Aorta (tissue), 5 donors: ENCODE data around the gene VASN. TPM values are rescaled to one million over a fixed set of nuclear protein-coding genes. Genes with fewer than 3 reads are reported as not detected.

Experiments
- ATAC-seq: fragments of 200-7000 bp; cut with Tn5 transposase; one replicate; pipeline ENCODE4 v1.9.1; 2022; ENCODE audit warnings: moderate library complexity; ENCODE audit not compliant: low FRiP score
- DNase-seq, 2 donors: peaks; one replicate each; pipeline ENCODE4 v3.0.0-alpha.2; 2020
- H3K27ac ChIP-seq, 2 donors: one replicate each; pipeline ENCODE4 v1.5.1; 2013; ENCODE audit warnings: low read length in 2 of 2, mild to moderate bottlenecking in 2 of 2, moderate library complexity in 2 of 2, control low read depth in 1 of 2, inconsistent platforms in 1 of 2, low read depth in 1 of 2
- H3K27me3 ChIP-seq, 2 donors: one replicate each; pipeline ENCODE4 v1.6.1; 2013; ENCODE audit warnings: control low read depth in 1 of 2, low read length in 1 of 2, mild to moderate bottlenecking in 1 of 2, moderate library complexity in 1 of 2; ENCODE audit not compliant: insufficient read depth in 2 of 2, control insufficient read depth in 1 of 2
- H3K36me3 ChIP-seq, 2 donors: one replicate each; pipeline ENCODE4 v1.6.1; 2013; ENCODE audit warnings: control low read depth in 1 of 2, low read length in 1 of 2, mild to moderate bottlenecking in 1 of 2; ENCODE audit not compliant: insufficient read depth in 2 of 2, control insufficient read depth in 1 of 2
- H3K4me1 ChIP-seq, 2 donors: one replicate each; pipeline ENCODE4 v1.6.1; 2013; ENCODE audit warnings: low read length in 2 of 2, control low read depth in 1 of 2, mild to moderate bottlenecking in 1 of 2, moderate library complexity in 1 of 2; ENCODE audit not compliant: insufficient read depth in 2 of 2, control insufficient read depth in 1 of 2
- H3K4me3 ChIP-seq, 2 donors: one replicate each; pipeline ENCODE4 v1.5.1; 2013; ENCODE audit warnings: low read length in 2 of 2, control low read depth in 1 of 2, mild to moderate bottlenecking in 1 of 2
- H3K9me3 ChIP-seq: one replicate; pipeline ENCODE4 v1.6.1; 2013; ENCODE audit warnings: mild to moderate bottlenecking, low read length; ENCODE audit not compliant: control insufficient read depth
- WGBS, 2 donors: extraction: QIAGEN DNeasy Blood & Tissue Kit; methylation state at CpG; one replicate each; pipeline ENCODE4 v1.1.7; 2013; 5-methylcytosine and 5-hydroxymethylcytosine counted together
- intact Hi-C, 2 donors: fragments of 100-400 bp; cut with DNase I; formaldehyde crosslinking; loops; one replicate each; pipeline versions ENCODE4 v1.14.2 to v1.15.0; 2022
- polyA plus RNA-seq, 2 donors: library from polyadenylated mRNA; stranded (reverse); fragments of 200-250 nt; gene quantifications; one replicate each; pipeline ENCODE4 v1.2.3, GENCODE V29; 2013
- total RNA-seq, 2 donors: library from RNA; stranded (reverse); fragmentation: NEBNext Ultra II Directional; extraction: Animal tissue kit (Norgen Biotek cat#: 25700); gene quantifications; one replicate each; pipeline ENCODE4 v1.2.1, GENCODE V29; 2021
- donor health status: healthy with polysubstance abuse.
- donor health status: Bipolar disorder and iron deficiency.
- donor health status: DM: no; HTN: no; CAD: no.
- donor health status: DM: no; HTN: no; CAD: no.
- donor health status: DM: yes; HTN: yes; CAD: no.

The VASN gene
- total and polyA plus RNA-seq, 4 donors, result 21.7 to 120 (median 59.1) TPM

DNA sequence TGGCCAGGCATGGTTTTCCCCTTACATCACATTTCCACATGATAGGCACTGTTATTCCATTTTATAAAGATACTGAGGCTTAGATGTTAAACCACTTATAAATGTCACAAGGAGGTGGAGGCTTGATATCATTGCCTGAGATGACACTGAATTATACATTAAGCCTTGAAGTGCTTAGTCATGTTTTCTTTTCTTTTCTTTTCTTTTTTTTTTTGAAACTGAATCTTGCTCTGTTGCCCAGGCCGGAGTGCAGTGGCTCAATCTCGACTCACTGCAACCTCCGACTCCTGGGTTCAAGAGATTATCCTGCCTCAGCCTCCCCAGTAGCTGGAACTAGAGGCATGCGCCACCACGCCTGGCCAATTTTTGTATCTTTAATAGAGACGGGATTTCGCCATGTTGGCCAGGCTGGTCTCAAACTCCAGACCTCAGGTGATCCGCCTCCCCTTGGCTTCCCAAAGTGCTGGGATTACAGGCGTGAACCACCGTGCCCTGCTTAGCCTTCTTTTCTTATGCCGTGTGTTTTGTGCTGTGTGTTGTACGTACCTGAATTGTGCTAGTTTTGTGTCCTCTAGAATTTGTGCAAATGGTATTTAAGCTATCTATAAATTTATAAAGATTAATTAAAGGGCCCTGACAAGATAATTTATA is 55.2 kb downstream of the VASN start:
- H3K27ac ChIP-seq, result no peak overlapping the region
- no peaks in the 10 kb centered on the region for H3K9me3 ChIP-seq
- peak overlapping the region in 1 of 2 donors; percentile 61 for H3K4me3 ChIP-seq
- 86 to 89% methylated on average over 12 of the region's 12 CpGs for WGBS, 2 donors
- DNase-seq (peak in 1 of 2 donors; percentile 21), ATAC-seq (no peak)
- H3K36me3 ChIP-seq, result no peaks in the 10 kb centered on the region
- intact Hi-C loops, result no loop called here
- peaks cover 0 to 3% of the 10 kb centered on the region in 2 donors for H3K4me1 ChIP-seq
- H3K27me3 ChIP-seq, result no peaks in the 10 kb centered on the region

DNA sequence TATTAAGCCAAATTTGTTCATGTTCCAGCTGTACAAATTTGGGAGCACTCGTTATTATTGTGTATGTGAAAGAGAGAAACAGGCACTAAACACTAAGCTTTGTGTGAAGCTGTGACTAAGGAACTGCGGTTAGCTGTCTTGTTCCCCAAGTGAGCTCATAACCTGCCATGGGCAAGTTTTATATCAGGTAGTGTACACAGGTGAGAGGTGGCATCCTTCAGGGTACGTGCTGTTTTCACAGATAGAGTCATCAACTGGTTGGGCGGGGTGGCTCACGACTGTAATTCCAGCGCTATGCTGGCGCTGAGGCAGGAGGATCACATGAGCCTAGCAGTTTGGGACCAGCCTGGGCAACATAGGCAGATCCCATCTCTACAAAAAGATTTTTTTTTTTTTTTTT is 56.9 kb downstream of the VASN start:
- Histone ChIP-seq H3K27ac (no peak overlapping the region), H3K4me1 (peaks cover 0 to 3% of the 10 kb centered on the region in 2 donors), H3K4me3 (no peak overlapping the region), H3K27me3 (no peaks in the 10 kb centered on the region), H3K36me3 (no peaks in the 10 kb centered on the region), H3K9me3 (no peaks in the 10 kb centered on the region)
- WGBS, 2 donors, result 93 to 95% methylated on average over 7 of the region's 7 CpGs
- ATAC-seq (no peak), DNase-seq (peak in 1 of 2 donors; percentile 14)
- intact Hi-C loops, result no loop called here

DNA sequence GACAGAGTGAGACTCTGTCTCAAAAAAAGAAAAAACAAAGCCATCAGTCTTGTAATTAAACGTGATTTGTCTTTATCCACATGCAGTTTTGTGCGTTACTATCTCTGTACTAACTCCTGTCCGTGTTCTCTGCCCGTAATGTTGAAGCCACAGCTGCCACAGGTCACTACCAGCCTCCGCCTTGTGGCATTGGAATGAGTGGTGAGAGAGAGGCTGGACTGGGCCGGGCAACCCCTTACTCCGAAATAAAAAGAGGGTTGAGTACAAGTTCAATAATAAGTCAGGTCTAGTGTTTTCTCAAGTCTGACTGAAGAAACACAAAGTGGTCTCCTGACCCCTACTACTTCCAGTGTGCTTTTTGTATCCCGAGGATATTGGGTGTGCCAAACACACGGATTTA is 59.4 kb downstream of the VASN start:
- ATAC-seq, result no peak

More for the DNA sequence above, 59.4 kb downstream of the VASN start:
- H3K36me3 ChIP-seq, result peaks cover under 1 to 4% of the 10 kb centered on the region in 2 donors
- DNase-seq, result no peak
- no peak overlapping the region for H3K4me3 ChIP-seq
- H3K4me1 ChIP-seq, result no peaks in the 10 kb centered on the region
- H3K27me3 ChIP-seq, result no peaks in the 10 kb centered on the region
- H3K9me3 ChIP-seq, result no peaks in the 10 kb centered on the region
- no peak overlapping the region for H3K27ac ChIP-seq
- WGBS, 2 donors, result 89 to 91% methylated on average over 9 of the region's 9 CpGs
- intact Hi-C loops, result no loop called here

Other genes starting within 250 kb of the VASN start
- gene SRL, start 129.8 kb upstream of the VASN start, total RNA-seq, result 1 to 10 TPM; 2.3 to 3.2 TPM
- under 1 TPM; 0.31 to 0.75 TPM for gene SRL, start 129.8 kb upstream of the VASN start, polyA plus RNA-seq
- 1 to 10 TPM; 3.8 to 8.0 TPM for gene TFAP4, start 98.8 kb upstream of the VASN start, total RNA-seq
- gene TFAP4, start 98.8 kb upstream of the VASN start, polyA plus RNA-seq, result 1 to 10 TPM; 1.0 to 2.9 TPM
- gene GLIS2, start 55.8 kb upstream of the VASN start, total RNA-seq, result 10 to 100 TPM; 37.3 to 72.6 TPM
- gene GLIS2, start 55.8 kb upstream of the VASN start, polyA plus RNA-seq, result 10 to 100 TPM; 12.3 to 21.3 TPM
- 10 to 100 TPM; 23.6 to 25.5 TPM for gene PAM16, start 20.5 kb upstream of the VASN start, total RNA-seq
- 10 to 100 TPM; 41.7 to 65.2 TPM for gene PAM16, start 20.5 kb upstream of the VASN start, polyA plus RNA-seq
- gene CORO7, start 44.7 kb downstream of the VASN start, total RNA-seq, result 10 to 100 TPM; 42.6 to 60.1 TPM
- 10 to 100 TPM; 15.3 to 38.8 TPM for gene CORO7, start 44.7 kb downstream of the VASN start, polyA plus RNA-seq
- 10 to 100 TPM; 22.7 to 26.6 TPM for gene DNAJA3, start 54.0 kb downstream of the VASN start, total RNA-seq
- gene DNAJA3, start 54.0 kb downstream of the VASN start, polyA plus RNA-seq, result 10 to 100 TPM; 16.0 to 19.1 TPM
- 10 to 100 TPM; 23.5 to 28.9 TPM for gene NMRAL1, start 102.8 kb downstream of the VASN start, total RNA-seq
- gene NMRAL1, start 102.8 kb downstream of the VASN start, polyA plus RNA-seq, result 10 to 100 TPM; 28.2 to 69.1 TPM
- 10 to 100 TPM; 25.1 to 28.6 TPM for gene HMOX2, start 104.5 kb downstream of the VASN start, total RNA-seq
- 10 to 100 TPM; 24.3 to 33.6 TPM for gene HMOX2, start 104.5 kb downstream of the VASN start, polyA plus RNA-seq
- gene CDIP1, start 166.9 kb downstream of the VASN start, total RNA-seq, result 10 to 100 TPM; 23.6 to 34.7 TPM
- 10 to 100 TPM; 12.5 to 18.4 TPM for gene CDIP1, start 166.9 kb downstream of the VASN start, polyA plus RNA-seq
- gene C16orf96, start 184.5 kb downstream of the VASN start, total RNA-seq, result under 1 TPM; 0.13 to 0.24 TPM
- not detected for gene C16orf96, start 184.5 kb downstream of the VASN start, polyA plus RNA-seq
- gene UBALD1, start 243.0 kb downstream of the VASN start, total RNA-seq, result 10 to 100 TPM; 20.4 to 21.2 TPM
- 10 to 100 TPM; 11.1 to 32.3 TPM for gene UBALD1, start 243.0 kb downstream of the VASN start, polyA plus RNA-seq